GM12878 (cell line): Measurements from ENCODE around the gene RAMP1. TPM values are rescaled to one million over a fixed set of nuclear protein-coding genes. Genes with fewer than 3 reads are reported as not detected.

ENCODE experiments used
- ATAC-seq: fragments of 200-7000 bp; cut with Tn5 transposase; 3 replicates; pipeline ENCODE4 v1.9.1; 2020; ENCODE audit warnings: mild to moderate bottlenecking, moderate library complexity
- BruUV-seq: library from RNA; stranded (reverse); fragments of 400-500 nt; replicated peaks from 2 replicates; lab custom pipeline; 2021; lab: Mats Ljungman, UMichigan
- CTCF ChIA-PET: fragments of 300-600 bp; sonication (Branson Sonifier 250); formaldehyde crosslinking; extraction: SDS; loops from one replicate; lab custom pipeline; 2021; ENCODE audit warnings: inconsistent platforms; lab: Yijun Ruan, JAX
- POLR2A ChIA-PET: fragments of 350-600 bp; formaldehyde crosslinking; extraction: SDS; loops from one replicate; lab custom pipeline; 2021; ENCODE audit warnings: inconsistent platforms; lab: Charles Lee
- RAD21 ChIA-PET: fragments of 300-600 bp; sonication (Branson Sonifier 250); formaldehyde crosslinking; loops from one replicate; lab custom pipeline; 2023; ENCODE audit warnings: antibody characterized with exemption; ENCODE audit not compliant: unreplicated experiment; lab: Charles Lee
- SMC1A ChIA-PET: fragments of 300-600 bp; sonication (Branson Sonifier 250); formaldehyde crosslinking; loops from one replicate; lab custom pipeline; 2023; ENCODE audit not compliant: unreplicated experiment, uncharacterized antibody; lab: Charles Lee
- DNase-seq: peaks from one replicate; pipeline ENCODE4 v3.0.0-alpha.2; 2011; ENCODE audit warnings: low read depth, low spot score
- FAIRE-seq: peaks from 3 replicates; lab custom pipeline; 2011; peaks lifted over from hg19 to GRCh38; lab: Jason Lieb, UNC
- H2AFZ ChIP-seq: 2 replicates; pipeline ENCODE4 v1.6.0; 2011; ENCODE audit warnings: low read depth, low read length, control low read depth; ENCODE audit not compliant: control insufficient read depth
- H3K27ac ChIP-seq: 2 replicates; pipeline ENCODE4 v1.5.1; 2011; ENCODE audit warnings: control low read depth; ENCODE audit not compliant: control insufficient read depth, insufficient read depth
- H3K27me3 ChIP-seq, 2 experiments: replicated peaks in 1 of 2; 2 replicates each; pipeline versions ENCODE4 v1.6.0 to v1.6.1; 2011; ENCODE audit warnings: low read length in 1 of 2; ENCODE audit not compliant: control insufficient read depth in 2 of 2, insufficient read depth in 2 of 2
- H3K36me3 ChIP-seq, 2 experiments: 2 replicates each; pipeline ENCODE4 v1.5.1; 2011; ENCODE audit warnings: low read length in 1 of 2; ENCODE audit not compliant: control insufficient read depth in 2 of 2, insufficient read depth in 2 of 2
- H3K4me1 ChIP-seq: 2 replicates; pipeline ENCODE4 v1.6.1; 2011; ENCODE audit warnings: mild to moderate bottlenecking, low read length, moderate library complexity, mixed read lengths; ENCODE audit not compliant: control insufficient read depth, insufficient read depth
- H3K4me2 ChIP-seq: 2 replicates; pipeline ENCODE4 v1.6.0; 2011; ENCODE audit warnings: control low read depth; ENCODE audit not compliant: control insufficient read depth, insufficient read depth
- H3K4me3 ChIP-seq: fragments of 200-600 bp; sonication (generic); 2 replicates; pipeline ENCODE4 v1.5.1; 2016
- H3K79me2 ChIP-seq: 2 replicates; pipeline ENCODE4 v1.6.0; 2011; ENCODE audit warnings: low read length; ENCODE audit not compliant: control insufficient read depth, insufficient read depth
- H3K9ac ChIP-seq: 2 replicates; pipeline ENCODE4 v1.8.0; 2011; ENCODE audit warnings: low read length, control low read depth, mixed read lengths; ENCODE audit not compliant: control insufficient read depth, insufficient read depth
- H3K9me3 ChIP-seq: replicated peaks from 3 replicates; pipeline ENCODE4 v1.5.1; 2011; ENCODE audit warnings: mild to moderate bottlenecking, low read length; ENCODE audit not compliant: control insufficient read depth, insufficient read depth
- H4K20me1 ChIP-seq: 2 replicates; pipeline ENCODE4 v1.6.0; 2011; ENCODE audit not compliant: control insufficient read depth, insufficient read depth
- IRF4 ChIP-seq: IDR thresholded peaks from 2 replicates; pipeline ENCODE4 v1.6.1; 2011; ENCODE audit warnings: low read depth, low read length
- NBN ChIP-seq: fragments of 450-650 bp; IDR thresholded peaks from 2 replicates; pipeline ENCODE4 v1.6.1; 2016
- NFYA ChIP-seq: IDR thresholded peaks from 2 replicates; pipeline ENCODE4 v1.6.1; 2011; ENCODE audit warnings: low read depth, mild to moderate bottlenecking, low read length, improper control_type of control experiment, borderline replicate concordance
- SPI1 ChIP-seq: IDR thresholded peaks from 2 replicates; pipeline ENCODE4 v1.6.1; 2011; ENCODE audit warnings: low read depth, mild to moderate bottlenecking, low read length, moderate library complexity, borderline replicate concordance; ENCODE audit not compliant: insufficient read depth
- WGBS: methylation state at CpG from one replicate; pipeline ENCODE4 v1.1.6; 2016; ENCODE audit warnings: low lambda C conversion rate; ENCODE audit not compliant: insufficient replicate concordance, insufficient coverage; ENCODE audit errors: missing lambda C conversion rate; 5-methylcytosine and 5-hydroxymethylcytosine counted together
- in situ Hi-C: fragments of 300-500 bp; cut with MboI; formaldehyde crosslinking; loops from 9 replicates; pipeline ENCODE4 v1.14.3; 2018; ENCODE audit warnings: mixed read lengths
- intact Hi-C: fragments of 100-400 bp; cut with micrococcal nuclease; formaldehyde crosslinking; loops from one replicate; pipeline ENCODE4 v1.14.2; 2022; ENCODE audit not compliant: unreplicated experiment
- polyA plus RNA-seq, 11 experiments: library from polyadenylated mRNA; depleted of rRNA in 4 of 11; unstranded in 6 of 11; stranded (reverse) in 5 of 11; fragments of >200 nt; fragmentation: Nextera tagmentation in 4 of 11; fragmentation: Illumina TruSeq in 1 of 11; extraction: Ambion mirVana in 4 of 11; extraction: Trizol in 1 of 11; gene quantifications; 1 replicate in 1 of 11; 2 replicates in 10 of 11; pipeline versions ENCODE4 v1.2.1 to v1.2.3, GENCODE V29; 2011 to 2016; ENCODE audit warnings: inconsistent platforms in 2 of 11, missing spikeins in 2 of 11, low read depth in 1 of 11
- total RNA-seq, 4 experiments: library from RNA; depleted of rRNA in 3 of 4; stranded (reverse); fragments of >200 nt in 3 of 4; fragmentation: Illumina TruSeq in 1 of 4; extraction: Trizol in 1 of 4; gene quantifications; 2 replicates each; pipeline versions ENCODE4 v1.2.1 to v1.2.3, GENCODE V29; 2013 to 2021
- TF ChIP-seq, protein P1 (sequence below): IDR thresholded peaks from 2 replicates; pipeline ENCODE4 v1.6.1; 2012; ENCODE audit warnings: mild to moderate bottlenecking, low read depth, low read length

The RAMP1 gene
- total and polyA plus RNA-seq, 10 of the 15 experiments (the other 5 are each of a cell fraction or from before 2014, with no cell fraction given): 0.11 to 0.19 (median 0.12) TPM; not detected in 7

DNA sequence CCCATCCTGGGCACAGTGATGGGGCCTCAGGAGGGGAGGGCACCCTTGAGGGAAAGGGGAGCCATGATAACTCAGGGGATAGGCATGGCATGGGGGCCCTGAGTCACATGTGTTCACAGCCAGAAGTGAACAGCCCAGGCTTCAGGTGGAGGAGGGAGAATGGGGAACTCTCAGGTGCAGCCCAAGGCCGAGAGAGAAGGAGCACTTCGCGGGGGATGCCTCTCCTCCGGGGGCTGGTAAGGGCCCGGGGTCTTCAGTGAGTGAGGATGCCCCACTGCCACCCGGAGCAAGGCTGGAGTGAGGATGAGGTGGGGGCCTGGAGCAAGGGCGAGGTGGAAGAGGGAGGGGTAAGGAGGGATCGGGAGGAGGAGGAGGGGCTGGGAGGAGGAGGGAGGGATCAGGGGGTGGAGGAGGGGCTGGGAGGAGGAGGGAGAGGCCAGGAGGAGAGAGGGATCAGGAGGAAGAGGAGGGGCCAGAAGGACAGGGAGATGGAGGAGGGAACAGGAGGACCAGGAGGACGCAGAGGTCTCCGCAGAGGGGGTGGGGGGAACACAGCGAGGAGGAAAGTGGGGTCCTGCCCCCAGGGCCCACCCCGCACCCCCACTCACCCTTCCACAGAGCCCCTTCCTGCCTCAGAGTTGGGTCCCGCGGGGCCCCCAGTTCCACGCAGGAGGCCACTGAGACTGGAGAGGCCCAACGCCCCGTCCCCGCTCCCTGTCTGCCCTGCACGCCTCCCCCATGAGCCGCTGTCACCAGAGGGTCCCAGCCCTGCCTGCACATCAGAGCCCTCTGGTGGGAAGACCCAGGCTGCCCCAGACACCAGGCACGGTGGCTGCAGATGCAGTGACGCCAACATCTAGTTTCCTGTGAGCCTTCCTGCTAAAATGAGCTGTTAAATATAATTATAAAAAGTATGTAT is 42.8 kb downstream of the RAMP1 start:
- Histone ChIP-seq H2AFZ (no peak overlapping the region), H3K4me2 (no peak overlapping the region), H3K79me2 (no peaks in the 10 kb centered on the region), H3K27ac (no peak overlapping the region), H3K4me3 (no peak overlapping the region), H3K36me3 (no peaks in the 10 kb centered on the region), H4K20me1 (no peaks in the 10 kb centered on the region), H3K9ac (no peak overlapping the region), H3K4me1 (peaks cover 31% of the 10 kb centered on the region), H3K27me3 (no peaks in the 10 kb centered on the region), H3K9me3 (no peaks in the 10 kb centered on the region)
- SMC1A ChIA-PET: no interaction called here
- ATAC-seq (no peak), FAIRE-seq (no peak), DNase-seq (no peak)
- intact Hi-C loops: no loop called here
- CTCF ChIA-PET: no interaction called here
- BruUV-seq: no TSS peak
- RAD21 ChIA-PET: interaction anchor here (1.1 kb wide), 1 partner anchor 30 kb away, joined by 3 read pairs; no protein-coding TSS in a partner anchor
- 50% methylated on average over 9 of the region's 22 CpGs for WGBS
- no peak for TF ChIP-seq SPI1
- no peak for TF ChIP-seq NFYA
- TF ChIP-seq NBN: no peak
- TF ChIP-seq, protein P1, sequence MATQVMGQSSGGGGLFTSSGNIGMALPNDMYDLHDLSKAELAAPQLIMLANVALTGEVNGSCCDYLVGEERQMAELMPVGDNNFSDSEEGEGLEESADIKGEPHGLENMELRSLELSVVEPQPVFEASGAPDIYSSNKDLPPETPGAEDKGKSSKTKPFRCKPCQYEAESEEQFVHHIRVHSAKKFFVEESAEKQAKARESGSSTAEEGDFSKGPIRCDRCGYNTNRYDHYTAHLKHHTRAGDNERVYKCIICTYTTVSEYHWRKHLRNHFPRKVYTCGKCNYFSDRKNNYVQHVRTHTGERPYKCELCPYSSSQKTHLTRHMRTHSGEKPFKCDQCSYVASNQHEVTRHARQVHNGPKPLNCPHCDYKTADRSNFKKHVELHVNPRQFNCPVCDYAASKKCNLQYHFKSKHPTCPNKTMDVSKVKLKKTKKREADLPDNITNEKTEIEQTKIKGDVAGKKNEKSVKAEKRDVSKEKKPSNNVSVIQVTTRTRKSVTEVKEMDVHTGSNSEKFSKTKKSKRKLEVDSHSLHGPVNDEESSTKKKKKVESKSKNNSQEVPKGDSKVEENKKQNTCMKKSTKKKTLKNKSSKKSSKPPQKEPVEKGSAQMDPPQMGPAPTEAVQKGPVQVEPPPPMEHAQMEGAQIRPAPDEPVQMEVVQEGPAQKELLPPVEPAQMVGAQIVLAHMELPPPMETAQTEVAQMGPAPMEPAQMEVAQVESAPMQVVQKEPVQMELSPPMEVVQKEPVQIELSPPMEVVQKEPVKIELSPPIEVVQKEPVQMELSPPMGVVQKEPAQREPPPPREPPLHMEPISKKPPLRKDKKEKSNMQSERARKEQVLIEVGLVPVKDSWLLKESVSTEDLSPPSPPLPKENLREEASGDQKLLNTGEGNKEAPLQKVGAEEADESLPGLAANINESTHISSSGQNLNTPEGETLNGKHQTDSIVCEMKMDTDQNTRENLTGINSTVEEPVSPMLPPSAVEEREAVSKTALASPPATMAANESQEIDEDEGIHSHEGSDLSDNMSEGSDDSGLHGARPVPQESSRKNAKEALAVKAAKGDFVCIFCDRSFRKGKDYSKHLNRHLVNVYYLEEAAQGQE: no peak
- no peak for TF ChIP-seq IRF4
- POLR2A ChIA-PET: interaction anchor here (0.9 kb wide), 1 partner anchor 12 kb away, joined by 3 read pairs; no protein-coding TSS in a partner anchor
- in situ Hi-C loops: no loop called here
